ENCODE measurements around the gene AMPH.

DNA sequence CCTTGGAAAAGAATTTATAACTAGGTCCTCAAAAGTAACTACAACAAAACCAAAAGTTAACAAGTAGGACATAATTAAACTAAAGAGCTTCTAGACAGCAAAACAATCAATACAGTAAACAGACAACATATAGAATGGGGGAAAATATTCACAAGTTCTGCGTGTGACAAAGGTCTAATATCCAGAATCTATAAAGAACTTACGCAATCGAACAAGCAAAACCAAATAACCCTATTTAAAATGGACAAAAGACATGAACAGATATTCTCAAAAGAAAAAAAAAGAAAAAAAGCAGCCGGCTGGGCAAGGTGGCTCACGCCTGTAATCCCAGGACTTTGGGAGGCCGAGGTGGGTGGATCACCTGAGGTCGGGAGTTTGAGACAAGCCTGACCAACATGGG lies 33.8 kb upstream of the AMPH start:
- TF ChIP-seq, protein P1, sequence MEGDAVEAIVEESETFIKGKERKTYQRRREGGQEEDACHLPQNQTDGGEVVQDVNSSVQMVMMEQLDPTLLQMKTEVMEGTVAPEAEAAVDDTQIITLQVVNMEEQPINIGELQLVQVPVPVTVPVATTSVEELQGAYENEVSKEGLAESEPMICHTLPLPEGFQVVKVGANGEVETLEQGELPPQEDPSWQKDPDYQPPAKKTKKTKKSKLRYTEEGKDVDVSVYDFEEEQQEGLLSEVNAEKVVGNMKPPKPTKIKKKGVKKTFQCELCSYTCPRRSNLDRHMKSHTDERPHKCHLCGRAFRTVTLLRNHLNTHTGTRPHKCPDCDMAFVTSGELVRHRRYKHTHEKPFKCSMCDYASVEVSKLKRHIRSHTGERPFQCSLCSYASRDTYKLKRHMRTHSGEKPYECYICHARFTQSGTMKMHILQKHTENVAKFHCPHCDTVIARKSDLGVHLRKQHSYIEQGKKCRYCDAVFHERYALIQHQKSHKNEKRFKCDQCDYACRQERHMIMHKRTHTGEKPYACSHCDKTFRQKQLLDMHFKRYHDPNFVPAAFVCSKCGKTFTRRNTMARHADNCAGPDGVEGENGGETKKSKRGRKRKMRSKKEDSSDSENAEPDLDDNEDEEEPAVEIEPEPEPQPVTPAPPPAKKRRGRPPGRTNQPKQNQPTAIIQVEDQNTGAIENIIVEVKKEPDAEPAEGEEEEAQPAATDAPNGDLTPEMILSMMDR (IDR thresholded peaks at IDR 0.05) = no peak
- TF ChIP-seq POLR2A (IDR thresholded peaks at IDR 0.05) = no peak

Data from testis (tissue), 2 donors.